Stimulated activated CD4-positive, alpha-beta T cell treated with anti-CD3 and anti-CD28 coated beads, TNF-alpha, amount 100 ng/mL, for 4 hours (primary cell): ENCODE results near the gene KRTAP5-10.
"Not testable (repeated sequence)": the region's sequence is repeated elsewhere in the genome, so short reads cannot be mapped to it uniquely, and the experiment has no call there.

Source experiments
- DNase-seq, 3 experiments: peaks; one replicate each; pipeline ENCODE4 v3.0.0-alpha.2; 2020; ENCODE audit warnings: low read depth in 3 of 3

Gene KRTAP5-10

GRCh38 chr11:71572811-71573210 lies 7.4 kb downstream of the KRTAP5-10 start:
- DNase-seq: no peak

DNA sequence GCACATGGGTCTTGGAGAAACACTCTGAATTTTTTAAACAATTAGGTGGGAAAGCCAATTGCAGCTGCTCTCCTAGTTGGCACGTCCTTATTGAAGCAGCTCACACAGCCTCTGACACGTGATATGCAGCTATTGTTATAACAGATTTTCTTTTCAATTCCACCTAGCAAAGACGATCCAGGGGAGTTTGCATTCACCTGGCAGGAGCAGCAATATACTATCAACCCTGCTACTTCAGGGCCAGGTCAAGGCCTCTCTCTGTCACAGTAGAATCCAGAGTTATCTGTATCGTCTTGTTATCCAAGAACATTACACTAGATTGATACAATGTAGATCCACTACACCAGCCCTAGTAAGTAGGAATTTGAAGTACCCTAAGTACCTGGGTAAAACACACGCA lies 9.1 kb downstream of the KRTAP5-10 start:
- DNase-seq: no peak

DNA sequence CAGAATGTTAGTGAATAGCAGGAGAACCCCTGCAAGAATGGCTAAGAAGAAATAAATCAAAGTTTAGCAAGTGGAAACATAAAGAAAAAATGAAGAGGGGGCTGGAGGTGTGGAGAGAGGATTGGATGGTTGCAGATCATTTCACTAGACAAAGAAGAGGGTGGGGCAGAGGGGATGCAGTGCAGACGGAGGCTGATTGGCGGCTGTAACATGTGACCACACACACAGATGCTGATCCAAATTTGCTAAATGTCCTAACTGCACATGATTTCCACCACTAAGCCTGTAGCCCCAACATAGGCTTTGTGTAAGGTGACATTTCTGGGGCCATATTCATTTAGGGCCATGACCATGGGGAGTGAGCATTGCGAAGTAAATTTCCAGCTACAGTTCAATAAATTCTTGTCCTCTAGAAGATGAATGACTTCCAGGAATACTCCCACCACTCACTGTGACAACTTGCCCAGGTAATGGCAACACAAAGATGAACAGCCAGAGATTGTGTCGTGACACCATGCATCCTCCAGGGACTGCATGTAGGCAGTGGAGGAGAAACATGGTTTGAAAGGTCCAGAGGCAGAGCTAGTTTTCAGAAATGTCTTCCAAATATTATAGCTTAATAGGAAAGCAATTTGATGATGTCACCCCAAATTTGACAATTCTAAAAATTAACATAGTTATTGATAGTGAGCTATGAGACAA lies 10.5 kb downstream of the KRTAP5-10 start:
- DNase-seq: no peak

DNA sequence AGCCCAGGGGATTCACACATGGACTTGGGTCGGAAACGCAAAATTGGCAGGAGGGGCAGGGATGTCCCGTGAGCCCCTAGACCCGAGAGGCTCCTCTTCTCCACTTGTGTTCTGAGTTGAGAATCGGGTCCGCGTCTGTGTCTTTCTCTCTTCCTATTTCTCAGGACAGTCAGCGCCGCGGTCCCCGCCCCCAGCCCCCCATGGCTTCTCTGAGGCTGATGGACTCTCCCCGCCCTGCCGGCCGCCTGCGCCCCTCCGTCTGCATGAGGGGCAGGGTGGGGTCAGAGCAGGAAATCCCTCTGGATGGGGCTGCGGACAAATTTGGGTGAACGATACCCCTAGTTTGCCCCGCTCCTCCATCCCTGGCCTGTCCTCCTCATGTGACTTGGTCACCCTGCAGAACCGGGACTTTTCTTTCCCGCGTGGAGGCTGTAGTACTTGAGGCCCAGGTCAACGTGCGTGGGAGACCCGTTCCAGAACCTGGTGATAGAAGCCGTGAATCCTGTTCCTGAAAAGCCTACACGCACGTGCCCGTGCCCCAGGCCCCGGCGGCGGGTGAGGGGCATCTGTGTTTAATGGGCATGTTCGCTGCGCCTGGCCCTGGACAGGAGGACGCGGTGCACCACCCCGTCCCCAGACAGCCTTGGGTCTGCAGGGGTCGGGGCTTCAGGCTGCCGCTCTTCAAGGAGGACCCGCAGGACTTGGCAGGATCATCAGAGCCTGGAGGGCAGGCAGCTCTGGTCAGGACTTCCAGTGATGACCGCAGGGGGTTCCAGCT lies 11.5 kb downstream of the KRTAP5-10 start:
- not testable (repeated sequence) for DNase-seq

DNA sequence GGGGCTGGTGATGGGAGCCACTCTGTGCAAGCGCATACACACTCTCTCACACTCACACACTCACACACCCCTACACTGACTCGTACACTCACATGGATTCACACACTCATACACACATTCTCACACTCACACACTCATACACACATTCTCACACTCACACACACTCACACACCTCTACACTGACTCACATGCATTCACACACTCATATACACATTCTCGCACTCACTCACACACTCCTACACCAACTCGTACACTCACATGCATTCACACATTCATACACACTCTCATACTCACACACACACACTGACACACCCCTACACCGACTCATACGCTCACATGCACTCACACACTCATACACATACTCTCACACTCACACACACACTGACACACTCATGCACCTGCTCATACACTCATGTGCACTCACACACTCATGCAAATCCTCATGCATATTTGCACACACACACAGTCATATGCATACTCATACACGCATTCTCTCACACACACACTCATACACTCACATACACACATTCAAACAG lies 12.2 kb downstream of the KRTAP5-10 start:
- DNase-seq: no peak

GRCh38 chr11:71579513-71579912 lies 14.2 kb downstream of the KRTAP5-10 start:
- DNase-seq: not testable (repeated sequence)

GRCh38 chr11:71580057-71581003 lies 15.0 kb downstream of the KRTAP5-10 start:
- no peak for DNase-seq

DNA sequence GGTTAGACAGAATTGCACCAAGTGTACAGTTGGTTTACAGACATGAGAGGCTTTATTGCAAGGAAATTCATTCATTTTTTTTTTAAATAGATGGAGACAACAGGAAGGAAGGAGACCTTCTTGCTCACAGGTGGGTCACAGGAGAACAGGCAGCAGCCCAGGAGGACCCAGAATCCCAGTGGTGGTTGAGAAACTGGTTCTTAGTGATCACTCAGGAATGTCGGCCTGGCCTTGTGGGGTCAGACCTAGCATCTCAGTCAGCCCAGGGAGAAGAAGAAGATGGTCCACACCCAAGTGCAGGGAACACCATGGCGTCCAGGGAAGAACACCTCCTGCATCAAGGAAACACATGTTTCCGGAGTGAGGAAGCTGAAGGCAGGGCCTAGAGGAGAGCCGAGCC lies 16.5 kb downstream of the KRTAP5-10 start:
- no peak for DNase-seq

DNA sequence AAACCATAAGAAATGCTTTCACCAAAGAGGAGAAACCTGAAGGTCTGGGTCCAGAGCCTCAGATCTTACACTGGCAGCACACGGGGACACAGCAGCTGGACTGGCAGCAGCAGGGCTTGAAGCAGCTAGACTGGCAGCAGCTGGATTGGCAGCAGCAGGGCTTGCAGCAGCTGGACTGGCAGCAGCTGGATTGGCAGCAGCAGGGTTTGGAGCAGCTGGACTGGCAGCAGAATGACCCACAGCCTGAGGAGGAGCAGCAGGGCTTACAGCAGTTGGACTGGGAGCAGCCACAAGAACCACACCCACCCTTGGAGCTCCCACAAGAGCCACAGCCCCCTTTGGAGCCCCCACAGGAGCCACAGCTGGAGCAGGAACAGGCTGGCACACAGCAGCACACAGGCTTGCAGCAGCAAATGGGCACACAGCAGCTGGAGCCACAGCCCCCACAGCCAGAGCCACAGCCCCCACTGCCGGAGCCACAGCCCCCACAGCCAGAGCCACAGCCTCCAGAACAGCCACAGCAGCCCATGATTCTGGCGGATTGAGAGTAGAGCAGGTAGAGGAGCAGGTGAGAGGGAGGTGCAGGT lies 17.0 kb downstream of the KRTAP5-10 start, which contains the start of gene KRTAP5-11:
Gene KRTAP5-11 (minus strand): TSS at position 567 of the 587 bp plus-strand sequence. CDS start 38 bp downstream, at position 529.
- DNase-seq: no peak

- not testable (repeated sequence) for DNase-seq
Measured at GRCh38 chr11:71582969-71583368, 17.6 kb downstream of the KRTAP5-10 start.

DNA sequence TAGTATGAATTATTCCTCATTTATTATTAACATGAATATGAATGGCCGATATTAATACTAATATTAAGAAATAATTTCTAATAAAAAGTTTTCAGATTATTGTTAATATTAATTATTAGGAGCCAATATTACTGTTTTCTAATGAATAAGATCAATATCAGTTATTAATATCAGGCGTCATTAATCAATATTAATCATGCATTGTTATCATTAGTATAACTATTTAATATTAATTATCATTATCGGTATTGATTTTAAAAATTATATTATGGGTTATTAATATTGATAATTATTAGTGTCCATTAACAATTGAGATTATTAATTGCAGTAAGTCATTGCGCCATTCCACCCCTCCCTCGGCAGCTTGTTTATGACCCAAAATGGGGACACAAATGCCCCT lies 20.3 kb downstream of the KRTAP5-10 start:
- not testable (repeated sequence) for DNase-seq

GRCh38 chr11:71588314-71588713 lies 23.0 kb downstream of the KRTAP5-10 start:
- DNase-seq: not testable (repeated sequence)

DNA sequence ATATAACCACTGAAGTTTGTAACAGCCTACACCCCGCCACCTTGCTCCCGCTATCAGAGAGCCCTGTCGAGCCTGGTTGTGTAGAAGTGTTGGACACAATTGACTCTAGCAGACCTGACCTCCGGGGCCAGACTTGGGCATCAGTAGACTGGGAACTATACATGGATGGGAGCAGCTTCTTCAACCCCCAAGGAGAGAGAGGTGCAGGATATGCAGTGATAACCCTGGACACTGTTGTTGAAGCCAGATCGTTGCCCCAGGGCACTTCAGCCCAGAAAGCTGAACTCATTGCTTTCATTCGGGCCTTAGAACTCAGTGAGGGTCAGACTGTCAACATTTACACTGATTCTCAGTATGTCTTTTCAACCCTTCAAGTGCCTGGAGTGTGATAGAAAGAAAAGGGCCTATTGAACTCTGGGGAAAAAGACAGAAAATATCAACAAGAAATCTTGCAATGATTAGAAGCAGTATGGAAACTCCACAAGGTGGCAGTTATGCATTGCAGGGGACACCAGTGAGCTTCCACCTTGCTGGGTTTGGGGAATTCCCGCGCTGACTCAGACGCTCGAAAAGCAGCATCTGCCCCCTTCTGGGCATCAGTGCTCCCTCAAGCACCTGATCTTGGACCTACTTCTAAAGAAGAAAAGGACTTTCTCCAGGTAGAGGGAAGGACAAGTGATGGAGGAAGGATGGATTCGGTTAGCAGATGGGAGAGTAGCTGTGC lies 23.6 kb downstream of the KRTAP5-10 start:
- peak; percentile 9 to 43 (median 27) for DNase-seq

DNA sequence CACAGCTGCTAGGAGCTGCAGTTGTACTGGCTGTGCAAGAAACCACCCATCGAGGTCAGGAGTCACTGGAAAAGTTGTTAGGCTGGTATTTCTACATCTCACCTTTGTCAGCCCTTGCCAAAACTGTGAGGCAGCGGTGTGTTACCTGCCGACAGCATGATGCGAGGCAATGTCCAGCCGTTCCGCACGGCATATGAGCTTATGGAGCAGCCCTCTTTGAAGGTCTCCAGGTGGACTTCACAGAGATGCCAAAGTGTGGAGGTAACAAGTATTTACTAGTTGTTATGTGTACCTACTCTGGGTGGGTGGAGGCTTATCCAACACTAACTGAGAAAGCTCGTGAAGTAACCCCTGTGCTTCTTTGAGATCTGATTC lies 24.2 kb downstream of the KRTAP5-10 start:
- DNase-seq: not testable (repeated sequence)

DNA sequence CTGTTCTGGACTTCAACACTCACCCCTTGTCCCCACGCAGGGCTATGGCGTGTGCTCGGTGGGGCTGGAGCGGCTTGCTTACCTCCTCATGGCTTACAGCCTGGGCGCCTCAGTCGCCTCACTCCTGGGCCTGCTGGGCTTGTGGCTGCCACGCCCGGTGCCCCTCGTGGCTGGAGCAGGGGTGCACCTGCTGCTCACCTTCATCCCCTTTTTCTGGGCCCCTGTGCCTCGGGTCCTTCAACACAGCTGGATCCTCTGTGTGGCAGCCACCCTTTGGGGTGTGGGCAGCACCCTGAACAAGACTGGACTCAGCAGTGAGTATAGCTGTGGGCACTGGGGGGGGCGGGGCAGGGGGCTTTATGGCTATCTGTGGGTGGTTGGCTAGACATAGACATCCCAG lies 37.9 kb downstream of the KRTAP5-10 start:
- DNase-seq: not testable (repeated sequence)

DNA sequence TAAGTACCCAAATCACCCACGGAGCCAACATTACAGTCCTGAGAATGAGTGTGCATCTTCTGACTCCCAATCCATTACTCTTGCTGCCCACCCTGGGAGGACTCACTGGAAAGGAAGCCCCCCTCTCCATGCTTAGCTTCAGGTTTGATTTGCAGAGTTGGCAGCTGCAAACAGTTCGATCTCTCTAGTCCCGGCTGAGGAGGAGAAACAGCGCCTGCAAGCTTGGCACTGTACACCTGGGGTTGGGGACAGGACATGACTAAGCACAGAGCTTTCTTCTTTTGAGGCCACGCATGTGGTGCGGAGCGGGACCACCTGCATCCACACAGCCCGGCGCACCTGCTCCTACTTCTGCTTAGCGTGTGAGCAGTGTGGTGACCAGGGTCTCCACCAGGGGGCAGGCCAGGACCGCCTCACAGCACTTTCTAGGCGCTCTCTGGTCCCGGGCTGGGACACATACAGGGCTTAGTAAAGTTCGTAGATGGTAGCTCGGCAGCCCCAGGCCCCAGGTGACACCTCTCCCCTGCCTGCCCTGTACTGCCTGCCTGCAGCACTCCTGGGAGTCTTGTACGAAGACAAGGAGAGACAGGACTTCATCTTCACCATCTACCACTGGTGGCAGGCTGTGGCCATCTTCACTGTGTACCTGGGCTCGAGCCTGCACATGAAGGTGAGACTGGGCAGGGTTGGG lies 39.6 kb downstream of the KRTAP5-10 start:
- DNase-seq: not testable (repeated sequence)

GRCh38 chr11:71606853-71607519 lies 41.6 kb downstream of the KRTAP5-10 start:
- not testable (repeated sequence) for DNase-seq

GRCh38 chr11:71607520-71608216 lies 42.3 kb downstream of the KRTAP5-10 start:
- DNase-seq: not testable (repeated sequence)

- not testable (repeated sequence) for DNase-seq
Measured at GRCh38 chr11:71608272-71608671, 42.9 kb downstream of the KRTAP5-10 start.
